ENCODE measurements around the gene CCDC27. TPM values are rescaled to one million over a fixed set of nuclear protein-coding genes. Genes with fewer than 3 reads are reported as not detected.

Gene CCDC27
- total and polyA plus RNA-seq, 2 of the 8 experiments (the other 6 are each of a cell fraction or from before 2014, with no cell fraction given) = 0.15 TPM; not detected in 1

- no peaks in the 10 kb centered on the region for H3K9me3 ChIP-seq (ENCODE audit: insufficient read depth in 2 of 2, low read depth in 1 of 2, low read length in 1 of 2)
- no peak overlapping the region for H4K8ac ChIP-seq (ENCODE audit: extremely low read depth, insufficient read depth, low read length)
- peaks cover 15 to 56% (median 42%) of the 10 kb centered on the region in 4 experiments for H3K36me3 ChIP-seq (ENCODE audit: control insufficient read depth in 2 of 4, insufficient read depth in 4 of 4, low read length in 3 of 4)
- no peak overlapping the region for H3K27ac ChIP-seq (ENCODE audit: low read depth, low read length)
- no peak overlapping the region for H3K4me3 ChIP-seq (ENCODE audit: extremely low read depth in 1 of 4, insufficient read depth in 2 of 4, low read depth in 3 of 4, low read length in 4 of 4)
- no peak overlapping the region for H2BK12ac ChIP-seq (ENCODE audit: low read depth, low read length)
- H2BK20ac ChIP-seq (ENCODE audit: low read length) = no peak overlapping the region
- no peak for DNase-seq (ENCODE audit: low read depth in 1 of 2, low spot score in 2 of 2)
- peaks cover 0 to 31% of the 10 kb centered on the region in 2 experiments; a peak in 3 of 4 replicates for H3K79me2 ChIP-seq (ENCODE audit: control insufficient read depth in 1 of 2, insufficient read depth in 2 of 2, low read length in 2 of 2)
- TF ChIP-seq CHD1 (IDR thresholded peaks at IDR 0.05; ENCODE audit: low read depth, low read length) (no peak), POU5F1 (IDR thresholded peaks at IDR 0.05; ENCODE audit: low read depth, low read length) (no peak), BACH1 (IDR thresholded peaks at IDR 0.05; ENCODE audit: low read length) (no peak), POLR2A (IDR thresholded peaks at IDR 0.05; ENCODE audit: control extremely low read depth in 1 of 2, low read depth in 2 of 2, low read length in 2 of 2) (no peak), KDM5A (IDR thresholded peaks at IDR 0.05; ENCODE audit: low read length) (no peak), SIN3A (conservative IDR thresholded peaks at IDR 0.05 in 1 of 2, IDR thresholded peaks at IDR 0.05 in 1 of 2; ENCODE audit: low read depth in 1 of 2, low read length in 2 of 2) (no peak)
- H2BK120ac ChIP-seq (replicated peaks; ENCODE audit: low read depth, low read length) = no peak overlapping the region
- H3K56ac ChIP-seq (replicated peaks; ENCODE audit: insufficient read length, low read depth, low read length) = no peak overlapping the region
- no peak overlapping the region for H2AFZ ChIP-seq (ENCODE audit: low read length)
- no peak overlapping the region for H2AK5ac ChIP-seq (ENCODE audit: low read depth, low read length)
- ChIA-PET CTCF (ENCODE audit: partially characterized antibody) (interaction anchor here (0.8 to 3.1 kb wide), 3 partner anchors 18 to 290 kb away, joined by 3 to 8 read pairs (median 6); no protein-coding TSS in a partner anchor), POLR2A (ENCODE audit: partially characterized antibody) (interaction anchor here (0.6 kb wide), 1 partner anchor 257 kb away, joined by 4 read pairs; no protein-coding TSS in a partner anchor)
- WGBS, 2 experiments (ENCODE audit: extremely low coverage in 1 of 2, insufficient coverage in 1 of 2, insufficient read length in 1 of 2, insufficient replicate concordance in 2 of 2, low coverage in 1 of 2, low lambda C conversion rate in 2 of 2, missing lambda C conversion rate in 1 of 2) = 90% methylated on average over 24 of the region's 24 CpGs; no CpG with 5 or more reads in 1 of the 2 experiments
- no peak overlapping the region for H2BK5ac ChIP-seq (ENCODE audit: low read depth, low read length)
- no peak overlapping the region for H3K14ac ChIP-seq (ENCODE audit: insufficient read length)
- FAIRE-seq = no peak
- H3K4ac ChIP-seq (replicated peaks; ENCODE audit: insufficient read length, low read depth, low read length) = no peak overlapping the region
- peaks cover 0 to 16% (median 13%) of the 10 kb centered on the region in 4 experiments; a peak in 6 of 7 replicates for H3K4me1 ChIP-seq (replicated peaks in 1 of 4; ENCODE audit: control insufficient read depth in 3 of 4, insufficient read depth in 4 of 4, low read length in 3 of 4)
- H3K23me2 ChIP-seq (ENCODE audit: low read depth, low read length) = peaks cover 14% of the 10 kb centered on the region
- no peaks in the 10 kb centered on the region for H3K27me3 ChIP-seq (replicated peaks in 1 of 4; ENCODE audit: control insufficient read depth in 3 of 4, extremely low read depth in 1 of 4, insufficient read depth in 3 of 4, low read length in 3 of 4)
- H4K91ac ChIP-seq (replicated peaks; ENCODE audit: insufficient read length, low read length) = no peak overlapping the region
- H4K20me1 ChIP-seq (replicated peaks in 1 of 2; ENCODE audit: control insufficient read depth in 1 of 2, insufficient read depth in 2 of 2, low read length in 2 of 2) = peaks cover 8 to 45% of the 10 kb centered on the region in 2 experiments
- no peak overlapping the region for H3K18ac ChIP-seq (ENCODE audit: extremely low read depth, low read length)
- H3K23ac ChIP-seq (ENCODE audit: insufficient read length) = no peak overlapping the region
- H3K4me2 ChIP-seq (ENCODE audit: insufficient read depth in 1 of 2, low read depth in 2 of 2, low read length in 2 of 2) = no peak overlapping the region
- peaks cover 23% of the 10 kb centered on the region for H3K79me1 ChIP-seq (ENCODE audit: low read depth, low read length)
- H3K9ac ChIP-seq (replicated peaks in 1 of 4; ENCODE audit: extremely low read depth in 1 of 4, low read depth in 3 of 4, low read length in 3 of 4) = no peak overlapping the region; a peak in 1 of 7 replicates
- H4K5ac ChIP-seq (ENCODE audit: insufficient read length, low read depth, low read length) = no peak overlapping the region
- no peak overlapping the region for H2BK15ac ChIP-seq (ENCODE audit: low read length)
Measured at GRCh38 chr1:3742439-3743298, 9.6 kb upstream of the CCDC27 start.

Measured in H1 (cell line).